NT2/D1 (cell line): Measurements from ENCODE around the gene KRTAP16-1.
"Not testable (repeated sequence)": the region's sequence is repeated elsewhere in the genome, so short reads cannot be mapped to it uniquely, and the experiment has no call there.

Source experiments
- SUZ12 ChIP-seq: IDR thresholded peaks from 2 replicates; pipeline ENCODE4 v1.6.1; 2011; ENCODE audit not compliant: insufficient read length, insufficient read depth; ENCODE audit errors: extremely low read depth
- YY1 ChIP-seq: IDR thresholded peaks from 2 replicates; pipeline ENCODE4 v1.6.1; 2011; ENCODE audit not compliant: insufficient read length, insufficient read depth
- ZNF274 ChIP-seq: IDR thresholded peaks from 2 replicates; pipeline ENCODE4 v1.6.1; 2011; ENCODE audit warnings: mild to moderate bottlenecking, low read depth, low read length

GRCh38 chr17:41346421-41346820 is 37.3 kb upstream of the KRTAP16-1 start:
- TF ChIP-seq YY1, SUZ12, ZNF274: not testable (repeated sequence)
